Glutamatergic neuron (in vitro differentiated cells): Measurements from ENCODE around the gene TXLNG. TPM values are rescaled to one million over a fixed set of nuclear protein-coding genes. Genes with fewer than 3 reads are reported as not detected.

Experiments
- DNase-seq: peaks from one replicate; pipeline ENCODE4 v3.0.0; 2022
- H3K27ac Mint-ChIP-seq: one replicate; pipeline ENCODE4 v1.8.0; 2020; ENCODE audit warnings: mild to moderate bottlenecking, mixed read lengths, inconsistent platforms; ENCODE audit not compliant: unreplicated experiment
- H3K27me3 Mint-ChIP-seq: one replicate; pipeline ENCODE4 v1.8.0; 2020; ENCODE audit warnings: mild to moderate bottlenecking, moderate library complexity, mixed read lengths, inconsistent platforms; ENCODE audit not compliant: unreplicated experiment
- H3K36me3 Mint-ChIP-seq: one replicate; pipeline ENCODE4 v1.8.0; 2020; ENCODE audit warnings: mild to moderate bottlenecking, mixed read lengths, inconsistent platforms; ENCODE audit not compliant: unreplicated experiment
- H3K4me1 Mint-ChIP-seq: one replicate; pipeline ENCODE4 v1.8.0; 2020; ENCODE audit warnings: mild to moderate bottlenecking, low read depth, mixed read lengths, inconsistent platforms; ENCODE audit not compliant: unreplicated experiment
- H3K4me3 Mint-ChIP-seq: one replicate; pipeline ENCODE4 v1.8.0; 2020; ENCODE audit warnings: mild to moderate bottlenecking, mixed read lengths, inconsistent platforms; ENCODE audit not compliant: unreplicated experiment
- H3K9me3 Mint-ChIP-seq: one replicate; pipeline ENCODE4 v1.8.0; 2020; ENCODE audit warnings: mild to moderate bottlenecking, moderate library complexity, mixed read lengths, inconsistent platforms; ENCODE audit not compliant: unreplicated experiment
- total RNA-seq: library from RNA; stranded (reverse); fragmentation: NEBNext Ultra II Directional; extraction: Animal tissue kit (Norgen Biotek cat#: 25700); gene quantifications from one replicate; pipeline ENCODE4 v1.2.1, GENCODE V29; 2021; ENCODE audit not compliant: unreplicated experiment
- TF ChIP-seq, protein P1 (sequence below): fragments of 200-600 bp; sonication (generic); IDR thresholded peaks from one replicate; pipeline ENCODE4 v1.5.0; 2021; ENCODE audit not compliant: partially characterized antibody, unreplicated experiment

Gene TXLNG
- total RNA-seq, 1 donor from 2014 or later = 10.4 TPM

DNA sequence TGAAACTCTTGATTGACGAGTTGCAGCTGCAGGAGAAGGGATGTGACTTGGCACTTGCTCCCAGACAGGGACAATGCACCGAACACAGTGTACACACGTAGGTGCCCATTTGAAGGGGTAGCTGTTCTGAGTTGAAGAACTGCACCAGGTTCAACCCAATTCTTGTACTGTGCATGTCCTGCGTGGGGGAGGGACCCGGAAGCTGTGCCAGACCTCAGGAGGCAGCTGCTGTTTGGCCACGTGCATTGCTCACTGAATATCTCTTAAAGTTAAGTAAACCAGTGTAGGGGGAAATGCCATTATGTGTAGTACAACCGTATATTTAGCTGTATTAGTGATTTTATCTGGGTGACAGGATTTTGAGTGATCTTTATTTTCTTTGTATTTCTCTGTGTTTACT lies 95.9 kb downstream of the TXLNG start:
- Mint-ChIP-seq H3K4me1 (no peaks in the 10 kb centered on the region), H3K9me3 (peaks cover 2% of the 10 kb centered on the region), H3K27me3 (no peaks in the 10 kb centered on the region), H3K36me3 (no peaks in the 10 kb centered on the region), H3K4me3 (peak overlapping the region; percentile 49), H3K27ac (no peak overlapping the region)
- no peak for DNase-seq
- TF ChIP-seq, protein P1, sequence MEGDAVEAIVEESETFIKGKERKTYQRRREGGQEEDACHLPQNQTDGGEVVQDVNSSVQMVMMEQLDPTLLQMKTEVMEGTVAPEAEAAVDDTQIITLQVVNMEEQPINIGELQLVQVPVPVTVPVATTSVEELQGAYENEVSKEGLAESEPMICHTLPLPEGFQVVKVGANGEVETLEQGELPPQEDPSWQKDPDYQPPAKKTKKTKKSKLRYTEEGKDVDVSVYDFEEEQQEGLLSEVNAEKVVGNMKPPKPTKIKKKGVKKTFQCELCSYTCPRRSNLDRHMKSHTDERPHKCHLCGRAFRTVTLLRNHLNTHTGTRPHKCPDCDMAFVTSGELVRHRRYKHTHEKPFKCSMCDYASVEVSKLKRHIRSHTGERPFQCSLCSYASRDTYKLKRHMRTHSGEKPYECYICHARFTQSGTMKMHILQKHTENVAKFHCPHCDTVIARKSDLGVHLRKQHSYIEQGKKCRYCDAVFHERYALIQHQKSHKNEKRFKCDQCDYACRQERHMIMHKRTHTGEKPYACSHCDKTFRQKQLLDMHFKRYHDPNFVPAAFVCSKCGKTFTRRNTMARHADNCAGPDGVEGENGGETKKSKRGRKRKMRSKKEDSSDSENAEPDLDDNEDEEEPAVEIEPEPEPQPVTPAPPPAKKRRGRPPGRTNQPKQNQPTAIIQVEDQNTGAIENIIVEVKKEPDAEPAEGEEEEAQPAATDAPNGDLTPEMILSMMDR = no peak

DNA sequence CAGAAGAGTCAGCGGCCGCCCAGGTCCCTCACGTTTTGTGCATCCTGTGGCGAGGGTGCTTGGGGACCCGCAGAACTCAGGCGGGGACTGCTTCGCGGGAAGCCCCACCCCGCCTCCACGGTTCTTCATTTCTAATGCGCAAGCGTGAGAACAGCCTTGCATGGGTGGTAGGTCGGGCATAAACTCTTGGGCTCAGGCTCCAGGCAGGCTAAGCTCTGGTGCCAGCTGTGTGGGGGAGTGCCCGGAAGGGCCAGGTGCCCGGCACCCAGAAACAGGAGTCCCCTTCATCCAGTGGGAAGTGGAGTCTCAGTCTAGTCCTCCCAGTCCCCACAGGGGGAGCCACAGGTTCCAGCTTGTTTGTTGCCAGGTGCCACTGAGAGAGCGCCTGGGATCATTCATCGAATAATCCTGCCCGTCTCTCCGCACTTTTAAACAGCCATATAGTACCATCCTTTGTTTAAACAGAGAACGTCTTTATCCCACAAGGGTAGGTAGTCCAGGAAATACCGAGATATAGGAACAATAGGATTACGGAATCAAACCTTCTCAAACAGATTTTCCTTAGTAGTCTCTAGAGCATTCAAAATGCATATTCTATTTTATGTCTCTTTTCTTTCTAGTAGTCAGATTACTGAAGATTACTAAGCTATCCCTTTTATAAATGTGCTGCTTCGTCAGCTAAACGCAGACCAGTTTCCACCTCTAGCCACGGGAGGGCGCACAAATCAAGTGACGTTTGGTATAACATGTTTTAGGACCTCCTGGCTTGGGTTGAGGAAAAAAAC lies 96.6 kb downstream of the TXLNG start:
- peak; percentile 73 for DNase-seq
- no peaks in the 10 kb centered on the region for H3K36me3 Mint-ChIP-seq
- H3K27ac Mint-ChIP-seq = peak overlapping the region; percentile 73
- no peaks in the 10 kb centered on the region for H3K4me1 Mint-ChIP-seq
- no peaks in the 10 kb centered on the region for H3K27me3 Mint-ChIP-seq
- TF ChIP-seq, protein P1 = peak; percentile 67
- peaks cover 2% of the 10 kb centered on the region for H3K9me3 Mint-ChIP-seq
- peak overlapping the region; percentile 82 for H3K4me3 Mint-ChIP-seq

DNA sequence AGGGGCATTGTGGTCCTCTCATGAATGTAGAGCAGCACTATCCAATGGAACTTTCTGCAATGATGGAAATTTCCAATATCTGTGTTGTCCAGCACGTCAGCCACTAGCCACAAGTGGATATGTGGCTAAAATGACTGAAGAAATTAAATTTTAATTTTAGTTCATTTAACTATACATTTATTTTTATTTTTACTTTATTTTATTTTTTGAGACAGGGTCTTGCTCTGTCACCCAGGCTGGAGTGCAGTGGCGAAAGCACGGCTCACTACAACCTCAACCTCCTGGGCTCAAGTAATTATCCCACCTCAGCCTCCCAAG lies 97.2 kb downstream of the TXLNG start:
- Mint-ChIP-seq H3K27ac (no peak overlapping the region), H3K4me3 (no peak overlapping the region), H3K9me3 (peaks cover 2% of the 10 kb centered on the region), H3K36me3 (no peaks in the 10 kb centered on the region), H3K4me1 (no peaks in the 10 kb centered on the region), H3K27me3 (no peaks in the 10 kb centered on the region)
- DNase-seq = no peak
- TF ChIP-seq, protein P1 = peak; percentile 8

DNA sequence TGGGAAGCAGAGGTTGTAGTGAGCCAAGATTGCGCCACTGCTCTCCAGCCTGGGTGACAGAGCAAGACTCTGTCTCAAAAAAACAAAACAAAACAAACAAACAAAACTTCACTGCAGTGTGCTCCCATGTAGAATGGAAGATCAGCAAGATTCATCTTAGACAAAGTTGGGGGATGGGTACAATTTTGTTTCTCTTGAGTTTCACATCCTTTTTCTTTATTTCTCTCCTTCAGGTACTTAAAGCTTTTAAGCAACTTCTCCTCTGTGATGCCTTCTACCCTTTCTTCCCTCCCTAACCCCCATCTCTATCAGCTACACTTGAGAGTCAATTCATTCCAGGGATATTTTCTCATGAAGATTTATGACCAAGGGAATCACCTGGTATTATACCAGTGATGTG lies 99.4 kb downstream of the TXLNG start:
- TF ChIP-seq, protein P1 = no peak
- peaks cover 2% of the 10 kb centered on the region for H3K9me3 Mint-ChIP-seq
- H3K36me3 Mint-ChIP-seq = no peaks in the 10 kb centered on the region
- H3K4me1 Mint-ChIP-seq = no peaks in the 10 kb centered on the region
- H3K4me3 Mint-ChIP-seq = no peak overlapping the region
- no peak for DNase-seq
- H3K27ac Mint-ChIP-seq = no peak overlapping the region
- H3K27me3 Mint-ChIP-seq = no peaks in the 10 kb centered on the region

DNA sequence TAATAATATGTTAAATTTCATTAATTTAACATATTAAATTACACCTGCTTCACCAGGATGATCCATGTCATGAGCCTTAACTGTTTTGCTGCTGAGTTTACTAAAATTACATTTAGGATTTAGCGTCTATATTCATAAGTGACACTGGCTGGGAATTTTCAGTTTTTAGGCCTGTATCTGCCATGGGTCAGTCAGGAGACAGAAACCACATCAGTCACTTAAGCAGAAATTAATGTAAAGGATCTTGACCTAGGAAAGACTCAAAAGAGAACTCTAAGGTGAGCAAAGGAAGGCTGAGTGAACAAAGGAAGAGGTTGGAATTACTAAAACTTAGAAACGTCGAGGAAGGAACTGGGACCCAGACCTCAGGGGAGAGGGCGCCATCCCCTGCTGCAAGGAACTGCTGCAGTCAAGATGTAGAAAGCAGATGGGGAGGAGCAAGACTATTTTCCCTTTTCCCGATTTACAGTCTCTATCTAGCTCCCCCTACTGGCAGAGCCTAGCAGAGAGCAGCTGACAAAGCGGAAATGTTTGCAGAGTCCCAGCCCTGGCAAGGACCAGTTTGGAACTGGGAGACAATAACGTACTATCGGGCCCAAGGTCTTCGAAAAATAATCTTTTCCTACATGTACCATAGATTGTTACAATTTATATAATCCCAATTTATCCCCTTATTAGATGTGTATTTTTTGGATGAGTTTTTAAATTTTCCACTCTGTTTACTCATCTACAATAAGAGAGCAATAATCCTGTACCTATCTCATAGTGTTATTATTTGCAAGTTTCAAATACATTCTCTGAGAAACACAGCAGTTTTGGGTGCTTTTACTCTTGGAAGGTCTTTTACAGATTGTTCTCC lies 106.5 kb downstream of the TXLNG start:
- Mint-ChIP-seq H3K4me3 (no peak overlapping the region), H3K36me3 (no peaks in the 10 kb centered on the region), H3K27me3 (peaks cover 3% of the 10 kb centered on the region), H3K9me3 (peaks cover 2% of the 10 kb centered on the region), H3K4me1 (peaks cover 2% of the 10 kb centered on the region), H3K27ac (peak overlapping the region; percentile 85)
- DNase-seq = peak; percentile 58
- TF ChIP-seq, protein P1 = peak; percentile 76
